AG09319 (cell line): ENCODE data around the gene SLC24A3.

ENCODE experiments used
- DNase-seq: peaks from one replicate; pipeline ENCODE4 v3.0.0-alpha.2; 2010; ENCODE audit warnings: low read depth; ENCODE audit errors: extremely low read depth
- TF ChIP-seq, protein P1 (sequence below): IDR thresholded peaks from 2 replicates; pipeline ENCODE4 v1.5.1; 2011; ENCODE audit warnings: low read depth, mild to moderate bottlenecking, inconsistent platforms, low read length, moderate library complexity

SLC24A3 gene

DNA sequence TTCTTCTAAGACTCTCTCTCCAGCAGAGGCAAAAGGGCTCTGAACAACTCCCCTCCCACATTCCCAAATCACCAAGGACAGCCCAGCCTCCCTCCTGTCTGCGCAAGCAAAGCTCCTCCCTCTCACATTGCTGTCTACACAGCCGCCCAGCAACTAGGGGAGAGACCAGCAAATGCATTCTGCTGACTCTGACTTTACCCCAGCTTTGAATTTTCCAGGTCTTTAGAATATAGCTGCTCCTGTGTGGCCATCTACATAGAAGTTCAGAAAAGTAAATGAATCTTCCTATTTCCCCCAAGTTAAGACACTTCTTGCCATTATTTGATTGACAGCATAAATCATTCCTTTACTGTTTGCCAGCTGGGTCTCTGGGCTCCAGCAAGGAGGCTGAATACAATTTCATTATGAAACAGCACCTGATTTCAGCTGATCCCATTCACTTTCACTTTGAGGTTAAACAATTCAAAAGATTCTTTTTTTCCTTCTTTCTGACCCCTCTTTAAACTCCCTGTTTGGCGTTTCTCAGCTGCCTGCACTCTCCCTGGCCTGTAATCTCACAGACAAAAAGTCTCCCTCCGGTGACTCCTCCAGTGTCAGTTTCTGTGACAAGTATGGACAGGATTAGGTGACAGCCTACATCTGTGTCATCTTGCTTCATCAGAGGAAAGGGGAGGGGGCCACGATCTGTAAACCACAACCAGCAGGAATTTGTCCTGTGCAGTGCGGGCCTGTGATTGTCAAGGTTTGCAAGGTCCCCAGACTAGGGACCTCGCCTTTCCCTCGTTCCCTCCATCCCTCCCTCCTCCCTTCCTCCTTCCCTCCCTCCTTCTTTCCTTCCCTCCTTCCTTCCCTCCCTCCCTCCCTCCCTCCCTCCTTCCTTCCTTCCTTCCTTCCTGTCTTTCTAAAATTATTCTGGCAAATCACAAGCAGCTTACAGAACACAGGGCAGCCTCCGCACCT, 340.1 kb downstream of the SLC24A3 start:
- TF ChIP-seq, protein P1, sequence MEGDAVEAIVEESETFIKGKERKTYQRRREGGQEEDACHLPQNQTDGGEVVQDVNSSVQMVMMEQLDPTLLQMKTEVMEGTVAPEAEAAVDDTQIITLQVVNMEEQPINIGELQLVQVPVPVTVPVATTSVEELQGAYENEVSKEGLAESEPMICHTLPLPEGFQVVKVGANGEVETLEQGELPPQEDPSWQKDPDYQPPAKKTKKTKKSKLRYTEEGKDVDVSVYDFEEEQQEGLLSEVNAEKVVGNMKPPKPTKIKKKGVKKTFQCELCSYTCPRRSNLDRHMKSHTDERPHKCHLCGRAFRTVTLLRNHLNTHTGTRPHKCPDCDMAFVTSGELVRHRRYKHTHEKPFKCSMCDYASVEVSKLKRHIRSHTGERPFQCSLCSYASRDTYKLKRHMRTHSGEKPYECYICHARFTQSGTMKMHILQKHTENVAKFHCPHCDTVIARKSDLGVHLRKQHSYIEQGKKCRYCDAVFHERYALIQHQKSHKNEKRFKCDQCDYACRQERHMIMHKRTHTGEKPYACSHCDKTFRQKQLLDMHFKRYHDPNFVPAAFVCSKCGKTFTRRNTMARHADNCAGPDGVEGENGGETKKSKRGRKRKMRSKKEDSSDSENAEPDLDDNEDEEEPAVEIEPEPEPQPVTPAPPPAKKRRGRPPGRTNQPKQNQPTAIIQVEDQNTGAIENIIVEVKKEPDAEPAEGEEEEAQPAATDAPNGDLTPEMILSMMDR: no peak
- no peak for DNase-seq

DNA sequence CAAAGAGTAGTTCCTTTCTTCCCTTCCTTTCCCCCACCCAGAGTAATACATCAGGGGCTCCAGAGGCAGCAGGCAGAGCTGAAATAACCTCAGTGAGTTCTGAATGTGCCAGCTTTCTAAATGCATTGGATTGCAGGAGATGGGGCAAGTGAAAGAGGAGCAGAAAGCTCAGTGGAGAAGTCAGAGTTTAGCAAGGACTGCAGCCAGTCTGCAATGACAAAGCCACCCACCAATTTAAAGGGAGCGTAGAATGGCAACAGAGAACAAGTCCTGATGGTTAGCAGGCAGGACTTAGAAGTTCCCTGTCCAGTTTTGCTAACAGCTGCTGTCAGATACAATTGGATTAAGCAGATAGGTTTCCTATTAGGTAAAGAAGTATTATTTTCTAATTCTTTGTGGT, 342.2 kb downstream of the SLC24A3 start:
- TF ChIP-seq, protein P1: no peak
- no peak for DNase-seq

DNA sequence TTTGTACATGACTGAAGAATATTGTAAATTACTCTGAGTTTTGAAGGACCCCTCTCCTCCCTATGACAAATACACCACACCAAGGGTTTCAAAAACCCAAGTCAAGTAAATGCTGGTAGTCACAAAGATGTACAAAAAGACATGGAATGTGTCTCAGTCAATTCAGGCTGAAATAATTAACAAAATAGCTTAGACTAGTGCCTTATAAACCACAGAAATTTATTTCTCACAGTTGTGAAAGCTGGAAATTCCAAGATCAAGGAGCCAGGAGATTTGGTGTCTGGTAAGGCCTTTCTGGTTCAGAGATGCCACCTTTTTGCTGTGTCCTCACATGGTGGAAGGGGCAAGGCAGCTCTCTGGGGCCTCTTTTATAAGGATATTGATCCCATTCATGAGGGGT, 343.3 kb downstream of the SLC24A3 start:
- DNase-seq: no peak
- TF ChIP-seq, protein P1: no peak

DNA sequence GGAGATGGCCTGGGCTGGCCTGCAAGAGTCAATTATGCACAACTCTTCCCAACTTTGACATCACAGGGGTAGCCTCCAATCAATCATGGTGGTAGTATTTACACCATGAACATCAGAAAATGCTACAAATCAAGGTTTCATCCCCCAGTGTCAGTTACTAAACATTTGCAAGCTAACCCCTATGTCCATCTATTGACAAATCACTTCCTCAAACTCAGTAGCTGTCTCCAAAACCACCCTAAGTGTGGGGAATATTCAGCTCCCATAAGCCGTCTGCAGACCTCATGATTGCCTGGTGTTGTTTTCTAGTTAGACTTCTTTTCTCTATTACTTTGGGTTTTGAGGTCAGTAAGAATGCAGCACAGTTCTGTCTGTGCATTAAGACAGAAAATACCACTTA, 344.8 kb downstream of the SLC24A3 start:
- TF ChIP-seq, protein P1: no peak
- DNase-seq: no peak

DNA sequence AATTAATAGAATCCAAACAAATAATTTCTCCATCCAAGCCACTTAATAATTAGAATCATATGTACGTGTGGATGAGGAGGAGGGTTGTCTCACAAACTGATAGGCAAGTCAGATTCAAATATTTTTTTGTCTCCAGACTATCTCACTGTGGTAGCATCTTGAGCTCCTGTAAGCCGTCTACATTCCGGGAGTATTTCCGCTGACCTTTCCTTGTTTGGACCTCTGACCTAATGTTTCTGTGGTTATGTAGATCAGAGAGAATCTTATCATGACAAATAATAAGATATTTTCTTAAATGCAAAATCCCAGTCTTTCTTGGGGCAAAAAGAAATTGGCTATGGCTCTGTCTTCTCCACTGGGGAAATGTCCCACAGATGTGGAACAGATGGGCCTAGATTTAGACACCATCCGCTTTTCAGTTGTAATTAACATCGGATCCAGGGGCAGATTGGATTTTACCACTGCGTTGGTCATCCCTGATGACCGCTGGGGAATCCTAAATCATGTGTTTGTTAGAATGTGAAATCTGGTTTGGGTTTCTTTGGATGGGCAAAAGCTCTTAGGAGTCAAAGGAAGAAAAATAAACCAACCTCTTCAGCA, 348.5 kb downstream of the SLC24A3 start:
- DNase-seq: peak; percentile 43
- TF ChIP-seq, protein P1: no peak

DNA sequence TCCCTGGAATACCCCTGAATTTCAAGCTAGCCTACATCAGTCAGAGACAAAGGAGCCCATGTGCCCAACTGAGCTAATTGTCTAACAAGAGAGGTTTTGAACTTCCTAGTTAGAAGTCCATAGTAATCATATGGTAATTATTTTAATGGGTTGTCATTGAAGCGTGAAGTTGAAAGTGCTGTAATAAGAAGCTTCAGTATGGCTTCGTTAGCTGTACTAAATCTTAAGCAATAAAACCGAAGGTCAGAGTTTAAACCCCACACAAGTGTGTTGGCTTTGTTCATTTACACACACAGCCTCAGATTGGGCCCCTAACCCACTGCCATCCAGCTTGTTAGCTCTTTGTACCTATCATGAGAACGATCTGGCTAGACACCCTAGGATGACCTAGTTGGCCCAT, 350.0 kb downstream of the SLC24A3 start:
- DNase-seq: no peak

More for the DNA sequence above, 350.0 kb downstream of the SLC24A3 start:
- TF ChIP-seq, protein P1: no peak
